GM18502 (cell line): Measurements from ENCODE around the gene BUD13.
"Not testable (repeated sequence)": the region's sequence is repeated elsewhere in the genome, so short reads cannot be mapped to it uniquely, and the experiment has no call there.

ENCODE experiments used
- ATAC-seq: cut with Tn5 transposase; IDR thresholded peaks from one replicate; pipeline ENCODE4 v1.9.1; 2021; ENCODE audit warnings: mild to moderate bottlenecking; ENCODE audit not compliant: unreplicated experiment, poor library complexity

The BUD13 gene

GRCh38 chr11:116772443-116773202 lies at the start of gene BUD13:
TSS of gene BUD13 (minus strand) at chr11:116772987. CDS start at chr11:116772964, 23 bp downstream.
- peak; percentile 87 for ATAC-seq

- no peak for ATAC-seq
These were observed 49.8 kb upstream of the BUD13 start for GRCh38 chr11:116822575-116822974.

GRCh38 chr11:116821050-116821918 lies 48.5 kb upstream of the BUD13 start:
- no peak for ATAC-seq

GRCh38 chr11:116819049-116819448 lies 46.3 kb upstream of the BUD13 start:
- no peak for ATAC-seq

GRCh38 chr11:116814502-116814901 lies 41.7 kb upstream of the BUD13 start:
- no peak for ATAC-seq

GRCh38 chr11:116813781-116814471 lies 41.1 kb upstream of the BUD13 start:
- ATAC-seq = no peak

- ATAC-seq = no peak
These were observed 40.4 kb upstream of the BUD13 start for GRCh38 chr11:116813170-116813569.

GRCh38 chr11:116812109-116812508 lies 39.3 kb upstream of the BUD13 start:
- ATAC-seq = no peak

GRCh38 chr11:116811194-116811593 lies 38.4 kb upstream of the BUD13 start:
- no peak for ATAC-seq

GRCh38 chr11:116808262-116809175 lies 35.7 kb upstream of the BUD13 start:
- ATAC-seq = no peak

- ATAC-seq = no peak
These were observed 34.9 kb upstream of the BUD13 start for GRCh38 chr11:116807601-116808261.

- no peak for ATAC-seq
These were observed 31.2 kb upstream of the BUD13 start for GRCh38 chr11:116804001-116804400.

- ATAC-seq = not testable (repeated sequence)
These were observed 28.9 kb upstream of the BUD13 start for GRCh38 chr11:116801662-116802061.

- ATAC-seq = no peak
These were observed 27.8 kb upstream of the BUD13 start for GRCh38 chr11:116800610-116801009.

GRCh38 chr11:116798368-116798767 lies 25.6 kb upstream of the BUD13 start:
- no peak for ATAC-seq

- no peak for ATAC-seq
These were observed 25.0 kb upstream of the BUD13 start for GRCh38 chr11:116797816-116798215.

GRCh38 chr11:116796548-116796947 lies 23.8 kb upstream of the BUD13 start:
- no peak for ATAC-seq

GRCh38 chr11:116794851-116795250 lies 22.1 kb upstream of the BUD13 start:
- no peak for ATAC-seq

- ATAC-seq = no peak
These were observed 20.9 kb upstream of the BUD13 start for GRCh38 chr11:116793772-116794097.
